HEK293 (cell line): Measurements from ENCODE around the gene GTPBP3.

ENCODE experiments used
- BCL6B ChIP-seq: fragments of 450-650 bp; formaldehyde crosslinking; IDR thresholded peaks from 2 replicates; pipeline ENCODE4 v1.5.1; 2017; ENCODE audit warnings: missing biosample characterization, missing genetic modification characterization
- GLIS1 ChIP-seq: fragments of 450-650 bp; formaldehyde crosslinking; IDR thresholded peaks from 2 replicates; pipeline ENCODE4 v1.5.1; 2016; ENCODE audit warnings: missing biosample characterization, missing genetic modification characterization
- KLF10 ChIP-seq: fragments of 450-650 bp; IDR thresholded peaks from 2 replicates; pipeline ENCODE4 v1.5.1; 2018; ENCODE audit warnings: missing biosample characterization, mild to moderate bottlenecking, missing genetic modification characterization
- KLF7 ChIP-seq: fragments of 450-650 bp; formaldehyde crosslinking; IDR thresholded peaks from 2 replicates; pipeline ENCODE4 v1.5.1; 2016; ENCODE audit warnings: missing biosample characterization, missing genetic modification characterization, borderline replicate concordance
- PRDM1 ChIP-seq: fragments of 450-650 bp; formaldehyde crosslinking; IDR thresholded peaks from 2 replicates; pipeline ENCODE4; 2016; ENCODE audit warnings: missing biosample characterization, missing genetic modification characterization
- PRDM6 ChIP-seq: fragments of 450-650 bp; formaldehyde crosslinking; IDR thresholded peaks from 2 replicates; pipeline ENCODE4 v1.5.1; 2017; ENCODE audit warnings: missing biosample characterization, missing genetic modification characterization
- SCRT1 ChIP-seq: fragments of 450-650 bp; formaldehyde crosslinking; IDR thresholded peaks from 2 replicates; pipeline ENCODE4 v1.5.1; 2016; ENCODE audit warnings: missing biosample characterization, missing genetic modification characterization, borderline replicate concordance
- ZFP37 ChIP-seq: fragments of 450-650 bp; formaldehyde crosslinking; IDR thresholded peaks from 2 replicates; pipeline ENCODE4 v1.5.1; 2016; ENCODE audit warnings: missing biosample characterization, missing genetic modification characterization
- ZNF2 ChIP-seq: fragments of 450-650 bp; formaldehyde crosslinking; IDR thresholded peaks from 2 replicates; pipeline ENCODE4 v1.5.1; 2016; ENCODE audit warnings: missing biosample characterization, missing genetic modification characterization
- ZNF239 ChIP-seq: fragments of 450-650 bp; formaldehyde crosslinking; IDR thresholded peaks from 2 replicates; pipeline ENCODE4 v1.5.1; 2016; ENCODE audit warnings: missing biosample characterization, missing genetic modification characterization
- ZNF335 ChIP-seq: fragments of 450-650 bp; formaldehyde crosslinking; conservative IDR thresholded peaks from 2 replicates; pipeline ENCODE4 v1.5.1; 2016; ENCODE audit warnings: missing biosample characterization, missing genetic modification characterization
- ZNF366 ChIP-seq: fragments of 450-650 bp; formaldehyde crosslinking; conservative IDR thresholded peaks from 2 replicates; pipeline ENCODE4 v1.5.1; 2016; ENCODE audit warnings: missing biosample characterization, missing genetic modification characterization
- ZNF488 ChIP-seq: fragments of 450-650 bp; formaldehyde crosslinking; IDR thresholded peaks from 2 replicates; pipeline ENCODE4 v1.5.1; 2016; ENCODE audit warnings: missing biosample characterization, missing genetic modification characterization
- ZNF513 ChIP-seq: fragments of 450-650 bp; IDR thresholded peaks from 2 replicates; pipeline ENCODE4 v1.5.1; 2018; ENCODE audit warnings: missing biosample characterization, missing genetic modification characterization
- ZNF555 ChIP-seq: fragments of 450-650 bp; formaldehyde crosslinking; conservative IDR thresholded peaks from 2 replicates; pipeline ENCODE4 v1.5.1; 2017; ENCODE audit warnings: missing biosample characterization, mild to moderate bottlenecking, missing genetic modification characterization, inconsistent platforms
- ZNF623 ChIP-seq: fragments of 450-650 bp; formaldehyde crosslinking; IDR thresholded peaks from 2 replicates; pipeline ENCODE4 v1.5.1; 2016; ENCODE audit warnings: missing biosample characterization, missing genetic modification characterization
- ZNF658 ChIP-seq: fragments of 450-650 bp; formaldehyde crosslinking; IDR thresholded peaks from 2 replicates; pipeline ENCODE4; 2016; ENCODE audit warnings: missing biosample characterization, missing genetic modification characterization
- ZSCAN18 ChIP-seq: fragments of 450-650 bp; formaldehyde crosslinking; IDR thresholded peaks from 2 replicates; pipeline ENCODE4 v1.5.1; 2016; ENCODE audit warnings: missing biosample characterization, missing genetic modification characterization
- ZSCAN30 ChIP-seq: fragments of 450-650 bp; IDR thresholded peaks from 2 replicates; pipeline ENCODE4 v1.5.1; 2018; ENCODE audit warnings: missing biosample characterization, mild to moderate bottlenecking, missing genetic modification characterization, moderate library complexity
- TF ChIP-seq, protein P1 (sequence below): fragments of 450-650 bp; formaldehyde crosslinking; IDR thresholded peaks from 2 replicates; pipeline ENCODE4 v1.5.1; 2016; ENCODE audit warnings: missing biosample characterization, missing genetic modification characterization
- TF ChIP-seq, protein P2 (sequence below): fragments of 450-650 bp; formaldehyde crosslinking; IDR thresholded peaks from 2 replicates; pipeline ENCODE4 v1.5.1; 2016; ENCODE audit warnings: missing biosample characterization, missing genetic modification characterization, low read depth
- TF ChIP-seq, protein P3 (sequence below): IDR thresholded peaks from 2 replicates; pipeline ENCODE4 v1.6.1; 2011; ENCODE audit warnings: mild to moderate bottlenecking, low read depth, low read length, borderline replicate concordance
- TF ChIP-seq, protein P4 (sequence below): fragments of 450-650 bp; formaldehyde crosslinking; IDR thresholded peaks from 2 replicates; pipeline ENCODE4 v1.5.1; 2017; ENCODE audit warnings: missing biosample characterization, missing genetic modification characterization

The GTPBP3 gene

DNA sequence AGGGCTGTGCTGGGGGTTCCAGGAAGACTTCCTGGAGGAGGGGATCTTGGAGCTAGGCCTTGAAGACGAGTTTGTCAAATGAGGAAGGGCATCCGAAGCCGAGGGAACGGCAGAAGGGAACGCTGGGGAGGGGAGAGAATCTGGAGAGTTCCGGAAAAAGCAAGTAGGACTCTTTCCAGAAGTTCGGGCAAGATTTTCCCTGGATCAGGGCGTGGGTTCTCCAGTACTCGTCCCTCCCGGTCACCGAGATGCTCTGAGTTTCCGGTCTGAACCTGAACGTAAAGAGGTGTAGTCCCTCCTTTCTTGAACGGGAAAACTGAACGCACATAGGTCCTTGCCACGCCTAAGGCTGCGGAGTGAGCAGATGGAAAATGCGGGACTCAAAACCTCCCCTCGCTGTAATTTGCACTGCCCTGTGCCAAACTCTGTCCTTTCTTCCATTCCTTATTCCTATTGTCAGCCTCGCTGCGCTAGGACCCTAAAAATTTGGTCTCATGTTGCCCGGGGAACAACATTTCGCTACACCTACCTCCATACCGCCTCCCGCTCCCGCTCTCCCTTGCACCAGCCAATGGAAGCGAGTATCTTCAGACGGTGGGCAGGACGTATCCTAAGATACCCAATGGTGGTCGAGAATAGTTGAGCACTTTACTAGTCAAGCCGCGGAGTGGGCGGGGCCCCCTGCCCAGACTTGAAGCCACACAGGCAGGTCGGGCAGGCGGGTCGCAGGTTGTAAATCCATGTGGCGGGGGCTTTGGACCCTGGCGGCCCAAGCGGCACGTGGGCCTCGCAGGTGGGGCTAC, at the start of gene GTPBP3 (continued):
- TF ChIP-seq, protein P1, sequence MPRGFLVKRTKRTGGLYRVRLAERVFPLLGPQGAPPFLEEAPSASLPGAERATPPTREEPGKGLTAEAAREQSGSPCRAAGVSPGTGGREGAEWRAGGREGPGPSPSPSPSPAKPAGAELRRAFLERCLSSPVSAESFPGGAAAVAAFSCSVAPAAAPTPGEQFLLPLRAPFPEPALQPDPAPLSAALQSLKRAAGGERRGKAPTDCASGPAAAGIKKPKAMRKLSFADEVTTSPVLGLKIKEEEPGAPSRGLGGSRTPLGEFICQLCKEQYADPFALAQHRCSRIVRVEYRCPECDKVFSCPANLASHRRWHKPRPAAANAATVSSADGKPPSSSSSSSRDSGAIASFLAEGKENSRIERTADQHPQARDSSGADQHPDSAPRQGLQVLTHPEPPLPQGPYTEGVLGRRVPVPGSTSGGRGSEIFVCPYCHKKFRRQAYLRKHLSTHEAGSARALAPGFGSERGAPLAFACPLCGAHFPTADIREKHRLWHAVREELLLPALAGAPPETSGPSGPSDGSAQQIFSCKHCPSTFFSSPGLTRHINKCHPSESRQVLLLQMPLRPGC (tag by site-specific recombination): peak; percentile 92
- TF ChIP-seq PRDM6 (no peak), ZNF239 (tag by site-specific recombination) (peak; percentile 36; the same call in 1 of the 2 replicates), ZFP37 (tag by site-specific recombination) (peak; percentile 99), ZNF366 (tag by site-specific recombination) (peak; percentile 100), SCRT1 (tag by site-specific recombination) (peak; percentile 90), ZNF513 (tag by site-specific recombination) (peak; percentile 39), PRDM1 (peak; percentile 56; the same call in 1 of the 2 replicates), KLF7 (tag by site-specific recombination) (peak; percentile 99), ZNF488 (tag by site-specific recombination) (no peak), GLIS1 (tag by site-specific recombination) (peak; percentile 45), KLF10 (tag by site-specific recombination) (peak; percentile 91), ZNF658 (tag by site-specific recombination) (no peak; the same call in 1 of the 2 replicates), ZSCAN30 (tag by site-specific recombination) (peak; percentile 32; the same call in 1 of the 2 replicates), ZNF555 (tag by site-specific recombination) (no peak), ZNF335 (tag by site-specific recombination) (peak; percentile 90), BCL6B (tag by site-specific recombination) (no peak; the same call in 1 of the 2 replicates), ZSCAN18 (tag by site-specific recombination) (peak; percentile 86), ZNF623 (peak; percentile 35), ZNF2 (tag by site-specific recombination) (peak; percentile 99)
- TF ChIP-seq, protein P2, sequence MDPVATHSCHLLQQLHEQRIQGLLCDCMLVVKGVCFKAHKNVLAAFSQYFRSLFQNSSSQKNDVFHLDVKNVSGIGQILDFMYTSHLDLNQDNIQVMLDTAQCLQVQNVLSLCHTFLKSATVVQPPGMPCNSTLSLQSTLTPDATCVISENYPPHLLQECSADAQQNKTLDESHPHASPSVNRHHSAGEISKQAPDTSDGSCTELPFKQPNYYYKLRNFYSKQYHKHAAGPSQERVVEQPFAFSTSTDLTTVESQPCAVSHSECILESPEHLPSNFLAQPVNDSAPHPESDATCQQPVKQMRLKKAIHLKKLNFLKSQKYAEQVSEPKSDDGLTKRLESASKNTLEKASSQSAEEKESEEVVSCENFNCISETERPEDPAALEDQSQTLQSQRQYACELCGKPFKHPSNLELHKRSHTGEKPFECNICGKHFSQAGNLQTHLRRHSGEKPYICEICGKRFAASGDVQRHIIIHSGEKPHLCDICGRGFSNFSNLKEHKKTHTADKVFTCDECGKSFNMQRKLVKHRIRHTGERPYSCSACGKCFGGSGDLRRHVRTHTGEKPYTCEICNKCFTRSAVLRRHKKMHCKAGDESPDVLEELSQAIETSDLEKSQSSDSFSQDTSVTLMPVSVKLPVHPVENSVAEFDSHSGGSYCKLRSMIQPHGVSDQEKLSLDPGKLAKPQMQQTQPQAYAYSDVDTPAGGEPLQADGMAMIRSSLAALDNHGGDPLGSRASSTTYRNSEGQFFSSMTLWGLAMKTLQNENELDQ (tag by site-specific recombination): no peak
- TF ChIP-seq, protein P3, sequence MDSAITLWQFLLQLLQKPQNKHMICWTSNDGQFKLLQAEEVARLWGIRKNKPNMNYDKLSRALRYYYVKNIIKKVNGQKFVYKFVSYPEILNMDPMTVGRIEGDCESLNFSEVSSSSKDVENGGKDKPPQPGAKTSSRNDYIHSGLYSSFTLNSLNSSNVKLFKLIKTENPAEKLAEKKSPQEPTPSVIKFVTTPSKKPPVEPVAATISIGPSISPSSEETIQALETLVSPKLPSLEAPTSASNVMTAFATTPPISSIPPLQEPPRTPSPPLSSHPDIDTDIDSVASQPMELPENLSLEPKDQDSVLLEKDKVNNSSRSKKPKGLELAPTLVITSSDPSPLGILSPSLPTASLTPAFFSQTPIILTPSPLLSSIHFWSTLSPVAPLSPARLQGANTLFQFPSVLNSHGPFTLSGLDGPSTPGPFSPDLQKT: peak; percentile 68; the same call in 1 of the 2 replicates
- TF ChIP-seq, protein P4, sequence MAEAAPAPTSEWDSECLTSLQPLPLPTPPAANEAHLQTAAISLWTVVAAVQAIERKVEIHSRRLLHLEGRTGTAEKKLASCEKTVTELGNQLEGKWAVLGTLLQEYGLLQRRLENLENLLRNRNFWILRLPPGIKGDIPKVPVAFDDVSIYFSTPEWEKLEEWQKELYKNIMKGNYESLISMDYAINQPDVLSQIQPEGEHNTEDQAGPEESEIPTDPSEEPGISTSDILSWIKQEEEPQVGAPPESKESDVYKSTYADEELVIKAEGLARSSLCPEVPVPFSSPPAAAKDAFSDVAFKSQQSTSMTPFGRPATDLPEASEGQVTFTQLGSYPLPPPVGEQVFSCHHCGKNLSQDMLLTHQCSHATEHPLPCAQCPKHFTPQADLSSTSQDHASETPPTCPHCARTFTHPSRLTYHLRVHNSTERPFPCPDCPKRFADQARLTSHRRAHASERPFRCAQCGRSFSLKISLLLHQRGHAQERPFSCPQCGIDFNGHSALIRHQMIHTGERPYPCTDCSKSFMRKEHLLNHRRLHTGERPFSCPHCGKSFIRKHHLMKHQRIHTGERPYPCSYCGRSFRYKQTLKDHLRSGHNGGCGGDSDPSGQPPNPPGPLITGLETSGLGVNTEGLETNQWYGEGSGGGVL (tag by site-specific recombination): peak; percentile 79; the same call in 1 of the 2 replicates
